PC-3 (cell line): ENCODE results near the gene CENPE. TPM values are rescaled to one million over a fixed set of nuclear protein-coding genes. Genes with fewer than 3 reads are reported as not detected.

Experiments
- ATAC-seq: fragments of 200-7000 bp; cut with Tn5 transposase; 2 replicates; pipeline ENCODE4 v1.9.1; 2020; ENCODE audit warnings: mild to moderate bottlenecking, moderate library complexity
- BruUV-seq: library from RNA; stranded (reverse); fragments of 400-500 nt; replicated peaks from 2 replicates; lab custom pipeline; 2021; lab: Mats Ljungman, UMichigan
- CTCF ChIA-PET: fragments of 300-600 bp; sonication (Branson Sonifier 250); formaldehyde crosslinking; loops from one replicate; lab custom pipeline; 2022; ENCODE audit warnings: antibody characterized with exemption; lab: Charles Lee
- POLR2A ChIA-PET: fragments of 300-600 bp; sonication (Branson Sonifier 250); formaldehyde crosslinking; loops from one replicate; lab custom pipeline; 2022; ENCODE audit warnings: antibody characterized with exemption; ENCODE audit not compliant: unreplicated experiment; lab: Charles Lee
- DNase-seq: peaks from one replicate; pipeline ENCODE4 v3.0.0-alpha.2; 2015
- H2AFZ ChIP-seq: fragments of 300-600 bp; sonication (generic); 2 replicates; pipeline ENCODE4 v1.6.0; 2016; ENCODE audit warnings: antibody characterized with exemption, low read length
- H3F3A ChIP-seq: fragments of 300-600 bp; sonication (generic); one replicate; pipeline ENCODE4 v1.6.0; 2017; ENCODE audit warnings: antibody characterized with exemption, low read length, control low read depth, mild to moderate bottlenecking; ENCODE audit not compliant: unreplicated experiment
- H3K27ac ChIP-seq: fragments of 300-600 bp; sonication (generic); 2 replicates; pipeline ENCODE4 v1.5.1; 2016; ENCODE audit warnings: mild to moderate bottlenecking, low read length
- H3K27me3 ChIP-seq: fragments of 300-600 bp; sonication (generic); 2 replicates; pipeline ENCODE4 v1.6.1; 2016; ENCODE audit warnings: low read length, mixed read lengths
- H3K36me3 ChIP-seq: fragments of 300-600 bp; sonication (generic); 2 replicates; pipeline ENCODE4 v1.6.1; 2016; ENCODE audit warnings: low read depth, mixed run types, low read length, mixed read lengths
- H3K4me1 ChIP-seq: fragments of 300-600 bp; sonication (generic); 2 replicates; pipeline ENCODE4 v1.5.1; 2016; ENCODE audit warnings: low read length; ENCODE audit not compliant: insufficient read depth
- H3K4me2 ChIP-seq: fragments of 300-600 bp; sonication (generic); 2 replicates; pipeline ENCODE4 v1.6.0; 2016; ENCODE audit warnings: low read length
- H3K4me3 ChIP-seq: fragments of 300-600 bp; sonication (generic); 2 replicates; pipeline ENCODE4 v1.5.1; 2016; ENCODE audit warnings: mild to moderate bottlenecking, low read length, mixed read lengths
- H3K79me2 ChIP-seq: fragments of 300-600 bp; sonication (generic); 2 replicates; pipeline ENCODE4 v1.6.1; 2017; ENCODE audit warnings: low read length, mixed read lengths
- H3K9ac ChIP-seq: fragments of 300-600 bp; sonication (generic); 2 replicates; pipeline ENCODE4 v1.6.0; 2016; ENCODE audit warnings: mild to moderate bottlenecking, low read length
- H3K9me2 ChIP-seq: fragments of 300-600 bp; sonication (generic); replicated peaks from 2 replicates; pipeline ENCODE4 v1.6.1; 2016; ENCODE audit warnings: mixed run types, low read length, mixed read lengths
- H3K9me3 ChIP-seq: fragments of 300-600 bp; sonication (generic); 2 replicates; pipeline ENCODE4 v1.6.1; 2016; ENCODE audit warnings: low read length, mixed read lengths
- H4K20me1 ChIP-seq: fragments of 300-600 bp; sonication (generic); 2 replicates; pipeline ENCODE4 v1.6.1; 2016; ENCODE audit warnings: low read length, mixed read lengths
- EZH2 ChIP-seq: fragments of 300-600 bp; sonication (generic); IDR thresholded peaks from one replicate; pipeline ENCODE4 v1.6.1; 2017; ENCODE audit warnings: antibody characterized with exemption, mild to moderate bottlenecking, low read length; ENCODE audit not compliant: unreplicated experiment
- EZH2phosphoT487 ChIP-seq: fragments of 300-600 bp; sonication (generic); IDR thresholded peaks from 2 replicates; pipeline ENCODE4 v1.6.1; 2018; ENCODE audit warnings: mild to moderate bottlenecking, antibody characterized with exemption, low read length, borderline replicate concordance
- intact Hi-C: fragments of 100-400 bp; cut with micrococcal nuclease; formaldehyde crosslinking; loops from 2 replicates; pipeline ENCODE4 v1.9.0; 2023
- total RNA-seq: library from RNA; depleted of rRNA; stranded (reverse); fragments of >200 nt; gene quantifications from 2 replicates; pipeline ENCODE4 v1.2.3, GENCODE V29; 2014
- TF ChIP-seq, protein P1 (sequence below): fragments of 300-600 bp; sonication (generic); conservative IDR thresholded peaks from 2 replicates; pipeline ENCODE4 v1.5.1; 2017; ENCODE audit warnings: antibody characterized with exemption, low read depth, mild to moderate bottlenecking, low read length

The CENPE gene
- total RNA-seq, 1 experiment from 2014 or later: 17.3 TPM

DNA sequence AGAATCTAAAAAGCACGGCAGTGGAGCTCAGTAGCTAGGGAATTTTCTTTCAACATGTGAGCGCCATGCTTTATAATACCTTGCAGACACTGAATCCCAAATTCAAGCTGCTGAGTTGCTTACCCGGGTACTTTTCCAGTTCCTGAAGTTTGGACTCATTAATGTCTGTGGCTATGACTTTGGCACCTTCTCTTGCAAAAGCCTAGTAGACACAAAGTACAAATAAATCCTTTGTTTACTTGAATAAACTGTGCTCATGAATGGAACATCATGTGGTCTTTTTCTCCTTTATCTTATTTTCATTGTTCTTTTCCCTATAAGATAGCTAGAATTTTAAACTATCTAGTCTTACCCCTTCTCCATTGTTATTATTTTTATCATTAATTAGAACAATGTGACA lies 103.1 kb downstream of the CENPE start:
- BruUV-seq: no TSS peak
- no peak for ATAC-seq
- no peaks in the 10 kb centered on the region for H3F3A ChIP-seq

DNA sequence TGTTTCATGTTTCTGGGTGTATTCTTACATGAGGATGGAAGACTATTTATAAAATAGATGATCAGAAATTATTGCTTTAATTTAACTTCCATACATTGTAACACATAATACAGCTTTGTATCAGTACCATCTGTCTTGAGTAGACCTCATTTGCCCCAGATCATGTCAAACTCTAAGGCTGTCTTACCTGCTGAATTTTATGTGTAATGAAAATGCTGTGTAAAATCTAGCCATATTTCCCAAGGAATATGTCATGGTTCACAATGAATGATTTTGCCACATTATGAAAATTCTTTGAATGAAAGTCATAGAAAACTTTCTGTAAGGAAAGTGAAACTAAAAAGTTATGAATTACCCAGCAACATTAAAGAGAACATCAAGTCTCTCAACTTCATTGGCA lies 105.9 kb downstream of the CENPE start:
- Histone ChIP-seq H3K27me3 (no peaks in the 10 kb centered on the region), H3K4me1 (no peaks in the 10 kb centered on the region), H3K4me3 (no peak overlapping the region), H3K36me3 (no peaks in the 10 kb centered on the region), H3K27ac (no peak overlapping the region), H3K9me3 (no peaks in the 10 kb centered on the region), H4K20me1 (no peaks in the 10 kb centered on the region), H3K9me2 (no peaks in the 10 kb centered on the region), H3K79me2 (no peaks in the 10 kb centered on the region), H3K4me2 (no peak overlapping the region), H2AFZ (no peak overlapping the region), H3F3A (no peaks in the 10 kb centered on the region), H3K9ac (no peak overlapping the region)
- intact Hi-C loops: loop anchor here (10.0 kb wide), 1 partner anchor 267 kb away; the partner anchor contains the start of gene UBE2D3
- ATAC-seq: no peak
- BruUV-seq: no TSS peak
- no peak for TF ChIP-seq EZH2phosphoT487
- TF ChIP-seq, protein P1, sequence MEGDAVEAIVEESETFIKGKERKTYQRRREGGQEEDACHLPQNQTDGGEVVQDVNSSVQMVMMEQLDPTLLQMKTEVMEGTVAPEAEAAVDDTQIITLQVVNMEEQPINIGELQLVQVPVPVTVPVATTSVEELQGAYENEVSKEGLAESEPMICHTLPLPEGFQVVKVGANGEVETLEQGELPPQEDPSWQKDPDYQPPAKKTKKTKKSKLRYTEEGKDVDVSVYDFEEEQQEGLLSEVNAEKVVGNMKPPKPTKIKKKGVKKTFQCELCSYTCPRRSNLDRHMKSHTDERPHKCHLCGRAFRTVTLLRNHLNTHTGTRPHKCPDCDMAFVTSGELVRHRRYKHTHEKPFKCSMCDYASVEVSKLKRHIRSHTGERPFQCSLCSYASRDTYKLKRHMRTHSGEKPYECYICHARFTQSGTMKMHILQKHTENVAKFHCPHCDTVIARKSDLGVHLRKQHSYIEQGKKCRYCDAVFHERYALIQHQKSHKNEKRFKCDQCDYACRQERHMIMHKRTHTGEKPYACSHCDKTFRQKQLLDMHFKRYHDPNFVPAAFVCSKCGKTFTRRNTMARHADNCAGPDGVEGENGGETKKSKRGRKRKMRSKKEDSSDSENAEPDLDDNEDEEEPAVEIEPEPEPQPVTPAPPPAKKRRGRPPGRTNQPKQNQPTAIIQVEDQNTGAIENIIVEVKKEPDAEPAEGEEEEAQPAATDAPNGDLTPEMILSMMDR: no peak
- TF ChIP-seq EZH2: no peak
- DNase-seq: no peak
- ChIA-PET POLR2A (no interaction called here), CTCF (interaction anchor here (0.6 kb wide), 1 partner anchor 86 kb away, joined by 3 read pairs; no protein-coding TSS in a partner anchor)

More for the DNA sequence above, 103.1 kb downstream of the CENPE start:
- no peak overlapping the region for H2AFZ ChIP-seq
- H3K4me1 ChIP-seq: peaks cover 9% of the 10 kb centered on the region; the same call in 1 of the 2 replicates
- intact Hi-C loops: loop anchor here (10.0 kb wide), 1 partner anchor 270 kb away; the partner anchor contains the start of gene UBE2D3
- CTCF ChIA-PET: no interaction called here
- H3K4me2 ChIP-seq: no peak overlapping the region
- no peak overlapping the region for H3K27ac ChIP-seq
- no peaks in the 10 kb centered on the region for H3K9me2 ChIP-seq
- no peak for TF ChIP-seq EZH2phosphoT487
- TF ChIP-seq, protein P1: no peak
- TF ChIP-seq EZH2: no peak
- no peaks in the 10 kb centered on the region for H4K20me1 ChIP-seq
- no peak overlapping the region for H3K4me3 ChIP-seq
- H3K36me3 ChIP-seq: no peaks in the 10 kb centered on the region
- no peak overlapping the region for H3K9ac ChIP-seq
- POLR2A ChIA-PET: no interaction called here
- no peaks in the 10 kb centered on the region for H3K9me3 ChIP-seq
- H3K79me2 ChIP-seq: no peaks in the 10 kb centered on the region
- no peaks in the 10 kb centered on the region for H3K27me3 ChIP-seq
- no peak for DNase-seq

DNA sequence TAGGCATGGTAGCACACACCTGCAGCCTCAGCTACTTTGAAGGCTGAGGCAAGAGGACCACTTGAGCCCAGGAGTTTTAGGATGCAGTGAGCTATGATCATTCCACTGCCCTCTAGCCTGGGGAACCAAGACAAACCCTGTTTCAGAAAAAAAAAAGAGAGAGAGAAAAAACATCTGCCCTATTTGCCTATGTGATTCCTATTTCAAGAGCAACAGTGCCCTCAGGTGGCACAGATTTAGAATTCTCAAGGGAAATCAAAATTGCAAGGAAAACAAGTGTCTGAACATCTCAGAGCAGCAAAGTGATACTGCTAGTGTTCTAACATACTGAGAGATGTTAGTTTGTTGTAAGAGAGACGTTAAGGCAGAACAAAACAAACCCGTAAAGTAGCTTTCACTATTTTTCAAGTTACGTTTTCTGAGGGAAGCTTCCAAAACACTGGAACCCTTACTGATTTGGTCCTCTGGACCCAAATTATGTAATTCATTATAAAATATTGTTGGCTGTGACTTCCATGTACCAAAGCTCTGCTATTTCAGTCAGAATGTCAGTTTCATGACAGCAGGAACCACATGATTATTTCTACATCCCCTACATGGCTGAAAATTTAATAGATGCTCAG lies 106.4 kb downstream of the CENPE start:
- TF ChIP-seq, protein P1: peak; percentile 80
- no peak for TF ChIP-seq EZH2
- no peaks in the 10 kb centered on the region for H3K27me3 ChIP-seq
- H3K9me2 ChIP-seq: no peaks in the 10 kb centered on the region
- no peaks in the 10 kb centered on the region for H3K4me1 ChIP-seq
- no peak overlapping the region for H3K27ac ChIP-seq
- no peak overlapping the region for H3K4me2 ChIP-seq
- no peak overlapping the region for H3K4me3 ChIP-seq
- H2AFZ ChIP-seq: no peak overlapping the region
- H3K79me2 ChIP-seq: no peaks in the 10 kb centered on the region
- POLR2A ChIA-PET: no interaction called here
- intact Hi-C loops: loop anchor here (1.0 to 10.0 kb wide), 3 partner anchors 45 to 471 kb away; partner anchors contain the start of gene UBE2D3
- peak; percentile 55 for ATAC-seq
- no peak overlapping the region for H3K9ac ChIP-seq
- no peaks in the 10 kb centered on the region for H3K36me3 ChIP-seq
- H3K9me3 ChIP-seq: no peaks in the 10 kb centered on the region
- no peaks in the 10 kb centered on the region for H3F3A ChIP-seq
- CTCF ChIA-PET: interaction anchor here (0.6 kb wide), 2 partner anchors 18 to 85 kb away, joined by 3 read pairs; no protein-coding TSS in a partner anchor
- no peaks in the 10 kb centered on the region for H4K20me1 ChIP-seq
- no TSS peak for BruUV-seq
- DNase-seq: peak; percentile 62
